Osteoblast (primary cell): ENCODE results near the gene DPEP2NB. TPM values are rescaled to one million over a fixed set of nuclear protein-coding genes. Genes with fewer than 3 reads are reported as not detected.
"Not testable (repeated sequence)": the region's sequence is repeated elsewhere in the genome, so short reads cannot be mapped to it uniquely, and the experiment has no call there.

ENCODE experiments used
- DNase-seq: peaks from one replicate; pipeline ENCODE4 v3.0.0; 2011; ENCODE audit warnings: low spot score, mixed read lengths; ENCODE audit not compliant: insufficient read length; ENCODE audit errors: missing footprints
- H2AFZ ChIP-seq: 2 replicates; pipeline ENCODE4 v1.6.0; 2011; ENCODE audit warnings: mild to moderate bottlenecking, low read length
- H3K27ac ChIP-seq: 2 replicates; pipeline ENCODE4 v1.5.1; 2011; ENCODE audit warnings: mild to moderate bottlenecking, low read depth, low read length, moderate library complexity
- H3K27me3 ChIP-seq: 2 replicates; pipeline ENCODE4 v1.6.0; 2012; ENCODE audit warnings: mild to moderate bottlenecking, control low read depth, inconsistent platforms, low read length, moderate library complexity; ENCODE audit not compliant: insufficient read depth
- H3K36me3 ChIP-seq: 2 replicates; pipeline ENCODE4 v1.5.1; 2011; ENCODE audit warnings: mild to moderate bottlenecking, low read length, control low read depth, moderate library complexity; ENCODE audit not compliant: insufficient read depth
- H3K4me1 ChIP-seq: 2 replicates; pipeline ENCODE4 v1.5.1; 2011; ENCODE audit warnings: mild to moderate bottlenecking, low read length, control low read depth, moderate library complexity; ENCODE audit not compliant: insufficient read depth
- H3K4me2 ChIP-seq: 2 replicates; pipeline ENCODE4 v1.6.0; 2011; ENCODE audit warnings: mild to moderate bottlenecking, low read length; ENCODE audit not compliant: insufficient read depth
- H3K4me3 ChIP-seq: fragments of 200-600 bp; sonication (generic); 3 replicates; pipeline ENCODE4 v1.5.1; 2012; ENCODE audit warnings: mild to moderate bottlenecking, low read length, inconsistent platforms; ENCODE audit not compliant: insufficient read depth
- H3K79me2 ChIP-seq: 2 replicates; pipeline ENCODE4 v1.6.0; 2012; ENCODE audit warnings: mild to moderate bottlenecking, low read length, control low read depth, inconsistent platforms; ENCODE audit not compliant: insufficient read depth
- H3K9me3 ChIP-seq: 2 replicates; pipeline ENCODE4 v1.5.1; 2011; ENCODE audit warnings: low read depth, low read length, control low read depth
- H4K20me1 ChIP-seq: 2 replicates; pipeline ENCODE4 v1.6.0; 2012; ENCODE audit warnings: mild to moderate bottlenecking, low read length, control low read depth; ENCODE audit not compliant: insufficient read depth
- CTCF ChIP-seq: IDR thresholded peaks from 2 replicates; pipeline ENCODE4 v1.5.1; 2011; ENCODE audit warnings: mild to moderate bottlenecking, low read depth, low read length, moderate library complexity; ENCODE audit errors: extremely low read depth
- total RNA-seq: library from RNA; depleted of rRNA; stranded (reverse); fragments of >200 nt; gene quantifications from 2 replicates; pipeline ENCODE4 v1.2.3, GENCODE V29; 2012

Gene DPEP2NB
- total RNA-seq, 1 donor: not detected

GRCh38 chr16:68035227-68035626 is 19.5 kb upstream of the DPEP2NB start:
- Histone ChIP-seq H3K27ac (no peak overlapping the region), H4K20me1 (peaks cover 6% of the 10 kb centered on the region), H3K4me1 (peaks cover 17% of the 10 kb centered on the region), H3K36me3 (no peaks in the 10 kb centered on the region), H3K4me2 (no peak overlapping the region), H3K27me3 (no peaks in the 10 kb centered on the region), H3K79me2 (no peaks in the 10 kb centered on the region), H3K4me3 (no peak overlapping the region), H2AFZ (no peak overlapping the region), H3K9me3 (no peaks in the 10 kb centered on the region)
- no peak for DNase-seq
- no peak for TF ChIP-seq CTCF

- no peak overlapping the region for H3K4me2 ChIP-seq
- H3K4me1 ChIP-seq: peaks cover 22% of the 10 kb centered on the region
- no peaks in the 10 kb centered on the region for H3K79me2 ChIP-seq
- no peak overlapping the region for H3K27ac ChIP-seq
- no peaks in the 10 kb centered on the region for H3K27me3 ChIP-seq
- DNase-seq: no peak
- H3K9me3 ChIP-seq: no peaks in the 10 kb centered on the region
- peaks cover under 1% of the 10 kb centered on the region for H3K36me3 ChIP-seq
- TF ChIP-seq CTCF: no peak
- peaks cover 6% of the 10 kb centered on the region for H4K20me1 ChIP-seq
- H2AFZ ChIP-seq: no peak overlapping the region
- H3K4me3 ChIP-seq: no peak overlapping the region
These were observed 17.4 kb upstream of the DPEP2NB start for GRCh38 chr16:68033101-68033500.

GRCh38 chr16:68031951-68032350 is 16.2 kb upstream of the DPEP2NB start:
- no peak for DNase-seq
- peak overlapping the region; percentile 69 for H3K27ac ChIP-seq

GRCh38 chr16:68030108-68030507 is 14.4 kb upstream of the DPEP2NB start:
- peak overlapping the region; percentile 2 for H3K4me2 ChIP-seq
- H2AFZ ChIP-seq, H3K4me3 ChIP-seq, DNase-seq, H3K79me2 ChIP-seq, H3K9me3 ChIP-seq, H4K20me1 ChIP-seq, H3K27me3 ChIP-seq: not testable (repeated sequence)
- peak overlapping the region; percentile 69 for H3K27ac ChIP-seq
- H3K4me1 ChIP-seq: peaks cover 22% of the 10 kb centered on the region
- H3K36me3 ChIP-seq: peaks cover 13% of the 10 kb centered on the region

More at GRCh38 chr16:68031951-68032350, 16.2 kb upstream of the DPEP2NB start:
- peaks cover 10% of the 10 kb centered on the region for H3K36me3 ChIP-seq
- peaks cover 2% of the 10 kb centered on the region for H3K79me2 ChIP-seq
- H3K4me1 ChIP-seq: peaks cover 22% of the 10 kb centered on the region
- H3K4me3 ChIP-seq: no peak overlapping the region
- H4K20me1 ChIP-seq: peaks cover 6% of the 10 kb centered on the region
- no peaks in the 10 kb centered on the region for H3K27me3 ChIP-seq
- H3K4me2 ChIP-seq: no peak overlapping the region
- TF ChIP-seq CTCF: no peak
- no peaks in the 10 kb centered on the region for H3K9me3 ChIP-seq
- H2AFZ ChIP-seq: no peak overlapping the region
